Right lung (tissue), 10 donors: Measurements from ENCODE around the gene FDXR. TPM values are rescaled to one million over a fixed set of nuclear protein-coding genes. Genes with fewer than 3 reads are reported as not detected.
"Not testable (repeated sequence)": the region's sequence is repeated elsewhere in the genome, so short reads cannot be mapped to it uniquely, and the experiment has no call there.

Experiments used
- DNase-seq, 2 donors: peaks; one replicate each; pipeline ENCODE4 v3.0.0-alpha.2; 2013
- long read RNA-seq, 8 donors: transcript quantifications; one replicate each; lab custom pipeline, GENCODE V29; 2026
- polyA plus RNA-seq, 5 donors: library from polyadenylated mRNA; unstranded; fragments of 120-200 nt; gene quantifications; one replicate each; pipeline versions ENCODE4 v1.2.1 to v1.2.3, GENCODE V29; 2013; ENCODE audit warnings: inconsistent platforms in 1 of 5, low replicate concordance in 1 of 5; ENCODE audit not compliant: insufficient read length in 5 of 5, insufficient read depth in 1 of 5

Gene FDXR
- polyA plus RNA-seq = 1 to 10 TPM; 4.6 to 8.3 (median 7.5) TPM
- long read RNA-seq, donor 1, partial matches to known transcripts = 0 of 4 reads
- long read RNA-seq, donor 1, other reads (novel, unspliced or antisense) = 0 of 4 reads
- long read RNA-seq, donor 2, partial matches to known transcripts = 0 of 3 reads
- long read RNA-seq, donor 2, other reads (novel, unspliced or antisense) = 0 of 3 reads
- long read RNA-seq, donor 3, partial matches to known transcripts = 0 of 2 reads
- long read RNA-seq, donor 3, other reads (novel, unspliced or antisense) = 0 of 2 reads
- long read RNA-seq, donor 4, partial matches to known transcripts = 0 of 1 reads
- long read RNA-seq, donor 4, other reads (novel, unspliced or antisense) = 0 of 1 reads
- long read RNA-seq, donor 5, partial matches to known transcripts = 0 of 1 reads
- long read RNA-seq, donor 5, other reads (novel, unspliced or antisense) = 0 of 1 reads
- long read RNA-seq, donor 6, partial matches to known transcripts = 0 of 2 reads
- long read RNA-seq, donor 6, other reads (novel, unspliced or antisense) = 0 of 2 reads
- long read RNA-seq, donor 7 = 0 reads
- long read RNA-seq, donor 8, partial matches to known transcripts = 0 of 3 reads
- long read RNA-seq, donor 8, other reads (novel, unspliced or antisense) = 0 of 3 reads

- no peak for DNase-seq
Observed at GRCh38 chr17:74872313-74873036, at the start of gene FDXR. Gene FDXR, minus strand, starts transcription at chr17:74872994. Its CDS starts 50 bp downstream, at chr17:74872944.

GRCh38 chr17:74922172-74922571 is 49.4 kb upstream of the FDXR start:
- DNase-seq = no peak

- DNase-seq = no peak
Observed at GRCh38 chr17:74921769-74922168, 49.0 kb upstream of the FDXR start.

- no peak for DNase-seq
Observed at GRCh38 chr17:74921026-74921681, 48.4 kb upstream of the FDXR start.

- DNase-seq = no peak
Observed at GRCh38 chr17:74920642-74921025, 47.8 kb upstream of the FDXR start.

- DNase-seq = no peak
Observed at GRCh38 chr17:74920306-74920620, 47.5 kb upstream of the FDXR start.

- no peak for DNase-seq
Observed at GRCh38 chr17:74919440-74920305, 46.9 kb upstream of the FDXR start.

GRCh38 chr17:74918906-74919305 is 46.1 kb upstream of the FDXR start:
- DNase-seq = no peak

GRCh38 chr17:74917430-74917829 is 44.6 kb upstream of the FDXR start:
- no peak for DNase-seq

GRCh38 chr17:74916851-74917199 is 44.0 kb upstream of the FDXR start:
- DNase-seq = no peak

- DNase-seq = no peak
Observed at GRCh38 chr17:74916136-74916850, 43.5 kb upstream of the FDXR start.

- DNase-seq = not testable (repeated sequence)
Observed at GRCh38 chr17:74911423-74911822, 38.6 kb upstream of the FDXR start.

GRCh38 chr17:74909097-74909496 is 36.3 kb upstream of the FDXR start:
- not testable (repeated sequence) for DNase-seq

GRCh38 chr17:74907012-74907411 is 34.2 kb upstream of the FDXR start:
- DNase-seq = no peak

- DNase-seq = not testable (repeated sequence)
Observed at GRCh38 chr17:74906214-74906793, 33.5 kb upstream of the FDXR start.

- DNase-seq = no peak
Observed at GRCh38 chr17:74904687-74905409, 32.1 kb upstream of the FDXR start.

- no peak for DNase-seq
Observed at GRCh38 chr17:74903671-74904070, 30.9 kb upstream of the FDXR start.

GRCh38 chr17:74903034-74903433 is 30.2 kb upstream of the FDXR start:
- DNase-seq = no peak

GRCh38 chr17:74901353-74902135 is 28.8 kb upstream of the FDXR start:
- no peak for DNase-seq
